GM21723 (cell line): Measurements from ENCODE around the gene ASPG.

Experiments
- ATAC-seq: cut with Tn5 transposase; IDR thresholded peaks from one replicate; pipeline ENCODE4 v1.9.1; 2021; ENCODE audit warnings: mild to moderate bottlenecking, moderate library complexity; ENCODE audit not compliant: unreplicated experiment

ASPG gene

DNA sequence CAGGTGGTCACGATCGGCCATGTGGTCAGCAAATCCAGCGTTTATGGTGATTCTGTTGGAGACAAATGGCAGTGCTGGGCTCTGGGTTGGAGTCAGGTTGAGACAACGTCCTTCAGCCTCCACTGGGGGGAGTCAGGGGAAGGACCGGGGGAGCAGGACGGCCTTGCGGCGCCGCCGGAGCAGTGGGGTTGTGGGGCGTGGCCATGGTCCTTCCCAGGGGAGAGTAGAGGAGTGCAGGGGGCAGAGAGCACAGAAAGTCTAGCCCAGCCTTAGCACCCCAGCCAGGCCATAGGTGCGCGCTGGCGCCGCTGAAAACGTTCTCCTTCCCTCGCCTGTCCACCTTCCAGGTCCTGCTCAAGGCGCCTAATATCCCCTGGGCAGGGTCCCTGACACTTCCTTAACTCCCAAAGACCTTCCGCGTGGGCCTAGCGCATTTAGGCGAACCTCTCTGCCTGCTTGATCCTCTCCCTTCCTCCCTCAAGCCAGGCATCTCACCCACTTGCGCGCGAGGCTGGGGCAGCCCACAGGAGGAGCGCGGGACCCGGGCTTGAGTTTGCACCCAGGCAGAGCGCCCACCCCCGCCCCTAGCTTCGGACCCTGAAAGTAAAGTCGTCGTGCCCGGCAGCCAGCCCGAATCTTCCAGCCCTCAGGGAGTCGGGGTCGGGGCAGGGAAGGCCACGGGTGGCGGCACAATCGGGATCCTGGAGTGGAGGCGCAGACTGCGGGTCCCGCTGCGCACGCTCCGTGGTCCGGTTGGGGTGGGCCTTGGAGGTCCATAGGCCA, 49.8 kb downstream of the ASPG start:
- ATAC-seq, result no peak

DNA sequence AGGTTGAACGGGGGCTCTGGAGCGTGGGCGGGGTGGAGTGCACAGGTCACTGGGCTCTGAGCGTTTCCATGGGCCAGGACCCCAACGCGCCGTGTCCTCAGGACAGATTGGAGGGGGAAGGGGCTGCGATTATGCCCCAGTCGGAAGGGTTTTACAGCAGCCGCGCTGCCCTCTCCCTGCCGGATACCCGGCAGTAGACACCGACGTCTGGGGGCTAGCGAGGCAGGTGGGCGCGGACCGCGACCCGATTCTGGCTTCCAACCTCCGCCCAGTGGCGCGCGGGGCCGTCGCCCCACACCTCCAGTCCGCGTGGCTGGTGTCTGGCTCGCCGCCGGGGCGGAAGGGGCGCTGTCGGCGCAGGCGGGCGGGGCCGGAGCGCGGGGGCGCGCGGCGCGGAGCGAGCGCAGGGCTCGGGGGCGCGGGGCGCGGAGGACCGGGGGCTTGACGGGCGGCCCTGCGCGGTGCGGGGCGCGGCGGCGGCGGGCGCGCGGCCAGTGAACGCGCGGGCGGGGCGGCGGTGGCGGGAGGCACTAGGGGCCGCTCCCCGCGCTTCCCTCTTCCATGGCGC, 50.5 kb downstream of the ASPG start:
- ATAC-seq, result no peak

- ATAC-seq, result no peak
These were observed 51.2 kb downstream of the ASPG start for GRCh38 chr14:104136472-104137296.

DNA sequence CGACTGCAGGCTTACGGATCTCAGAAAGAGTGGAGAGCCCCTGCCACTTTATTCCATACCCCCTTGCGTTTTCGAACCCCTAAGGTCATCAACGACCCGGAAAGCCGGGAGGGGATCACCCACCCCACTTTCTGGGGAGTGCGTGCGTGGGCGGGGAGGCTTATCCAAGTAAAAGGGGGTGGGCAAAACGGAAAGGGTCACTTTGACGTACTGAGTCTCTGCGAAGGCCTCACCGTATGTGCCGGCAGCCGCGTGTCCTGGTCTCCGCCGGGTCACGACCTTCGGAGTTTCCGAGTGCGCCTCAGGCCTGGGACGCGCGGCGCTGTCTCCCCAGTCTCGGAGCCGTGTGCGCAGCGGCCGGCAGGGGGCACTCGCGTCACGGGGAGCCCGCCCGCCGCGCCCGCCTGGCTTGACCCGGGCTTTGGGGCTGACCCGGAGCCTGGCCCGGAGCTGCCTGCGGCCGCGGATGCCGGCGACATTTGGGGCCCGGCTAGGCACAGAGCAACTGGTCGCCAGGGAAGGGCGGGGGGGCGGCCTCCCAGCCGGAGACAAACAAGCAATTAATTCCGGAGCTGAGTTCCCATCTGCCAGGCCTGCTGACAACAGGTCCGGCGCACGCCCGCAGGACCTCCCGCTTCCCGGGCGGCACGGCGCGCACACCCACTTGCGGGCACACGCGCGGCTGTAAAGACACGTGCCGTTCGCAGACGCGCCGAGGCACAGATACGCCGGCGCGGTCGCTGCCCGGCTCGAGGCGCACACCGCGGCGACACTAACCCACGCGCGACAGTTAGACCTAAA, 52.0 kb downstream of the ASPG start:
- ATAC-seq, result no peak

DNA sequence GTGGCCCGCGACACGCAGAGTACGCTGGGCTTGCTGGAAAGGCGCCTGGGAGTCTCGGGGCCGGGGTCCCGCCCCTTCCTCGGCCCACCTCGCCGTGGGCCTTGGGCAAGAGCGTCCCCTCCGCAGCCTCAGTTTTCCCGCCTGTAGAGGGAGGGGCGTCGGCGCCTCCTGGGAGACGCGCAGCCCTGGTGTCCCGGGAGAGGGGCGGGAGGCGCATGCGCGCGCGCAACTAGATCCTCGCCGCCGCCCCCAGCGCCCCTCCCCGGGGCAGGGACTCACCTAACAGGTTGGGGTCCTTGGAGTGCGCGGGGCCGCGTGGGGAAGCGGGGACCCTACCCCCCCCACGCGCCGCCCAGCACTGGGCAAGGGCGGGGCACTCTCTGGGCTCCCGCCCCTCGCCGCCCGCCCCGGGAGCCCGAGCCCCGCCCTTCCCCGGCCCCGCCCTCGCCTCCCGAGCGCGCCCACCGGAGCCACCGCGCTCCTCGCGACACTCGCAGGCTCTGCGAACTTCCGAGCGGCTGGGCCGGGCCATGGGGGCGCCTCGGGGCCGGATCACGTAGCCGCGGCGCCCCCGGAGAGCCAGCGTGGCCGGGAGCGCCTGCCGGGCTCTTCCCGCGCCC, 52.7 kb downstream of the ASPG start, which contains the start of gene KIF26A:
KIF26A (plus strand) TSS at position 490 of the 620 bp plus-strand sequence. CDS start 136 bp downstream, outside the sequence.
- no peak for ATAC-seq

DNA sequence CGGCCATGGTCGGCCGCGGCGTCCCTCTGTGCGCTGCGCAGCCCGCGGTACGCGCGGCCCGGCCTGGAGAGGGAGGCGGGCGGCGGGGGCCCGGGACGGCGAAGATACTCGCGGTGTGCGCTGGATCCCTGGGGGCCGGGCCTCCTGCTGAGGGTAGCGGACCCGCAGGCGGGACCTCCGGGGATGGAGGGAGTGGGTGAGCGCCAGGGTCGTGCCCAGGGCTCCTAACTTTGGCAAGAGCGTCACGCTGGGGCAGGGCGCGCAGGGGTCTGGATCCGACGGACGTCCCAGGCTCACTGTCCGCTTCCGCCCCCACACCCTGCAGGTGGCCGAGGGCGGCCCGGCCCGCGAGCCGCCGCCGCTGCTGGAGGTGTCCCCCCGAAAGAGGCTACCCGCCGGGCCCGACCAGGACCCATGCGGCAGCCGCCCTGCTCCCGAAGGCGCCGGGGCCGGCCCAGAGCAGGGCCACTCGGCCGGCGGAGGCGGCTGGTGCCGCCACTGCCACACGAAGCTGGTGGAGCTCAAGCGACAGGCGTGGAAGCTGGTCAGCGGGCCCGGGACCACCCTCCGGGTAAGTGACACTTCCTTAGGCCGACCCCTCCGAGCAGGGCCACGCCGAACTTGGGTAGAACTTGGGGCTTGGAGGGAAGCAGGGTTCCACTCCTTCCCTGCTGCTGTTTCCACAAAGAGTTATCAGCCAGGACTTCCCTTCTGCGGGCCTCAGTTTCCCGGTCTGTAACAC, 53.4 kb downstream of the ASPG start:
- no peak for ATAC-seq

- ATAC-seq, result no peak
These were observed 54.1 kb downstream of the ASPG start for GRCh38 chr14:104139460-104140212.

DNA sequence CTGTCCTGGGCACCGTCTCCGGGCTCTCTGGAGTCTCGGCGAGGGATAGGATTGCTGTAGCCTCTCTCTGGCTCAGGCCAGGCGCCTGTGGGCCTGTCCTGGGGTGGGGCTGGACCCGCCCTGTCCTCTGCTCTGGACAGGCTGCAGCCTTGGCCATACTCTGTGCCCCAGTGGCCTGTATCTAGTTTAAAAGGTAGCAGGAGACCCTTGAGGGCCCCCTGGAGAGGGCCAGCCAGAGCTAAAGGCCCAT, 54.6 kb downstream of the ASPG start:
- no peak for ATAC-seq

DNA sequence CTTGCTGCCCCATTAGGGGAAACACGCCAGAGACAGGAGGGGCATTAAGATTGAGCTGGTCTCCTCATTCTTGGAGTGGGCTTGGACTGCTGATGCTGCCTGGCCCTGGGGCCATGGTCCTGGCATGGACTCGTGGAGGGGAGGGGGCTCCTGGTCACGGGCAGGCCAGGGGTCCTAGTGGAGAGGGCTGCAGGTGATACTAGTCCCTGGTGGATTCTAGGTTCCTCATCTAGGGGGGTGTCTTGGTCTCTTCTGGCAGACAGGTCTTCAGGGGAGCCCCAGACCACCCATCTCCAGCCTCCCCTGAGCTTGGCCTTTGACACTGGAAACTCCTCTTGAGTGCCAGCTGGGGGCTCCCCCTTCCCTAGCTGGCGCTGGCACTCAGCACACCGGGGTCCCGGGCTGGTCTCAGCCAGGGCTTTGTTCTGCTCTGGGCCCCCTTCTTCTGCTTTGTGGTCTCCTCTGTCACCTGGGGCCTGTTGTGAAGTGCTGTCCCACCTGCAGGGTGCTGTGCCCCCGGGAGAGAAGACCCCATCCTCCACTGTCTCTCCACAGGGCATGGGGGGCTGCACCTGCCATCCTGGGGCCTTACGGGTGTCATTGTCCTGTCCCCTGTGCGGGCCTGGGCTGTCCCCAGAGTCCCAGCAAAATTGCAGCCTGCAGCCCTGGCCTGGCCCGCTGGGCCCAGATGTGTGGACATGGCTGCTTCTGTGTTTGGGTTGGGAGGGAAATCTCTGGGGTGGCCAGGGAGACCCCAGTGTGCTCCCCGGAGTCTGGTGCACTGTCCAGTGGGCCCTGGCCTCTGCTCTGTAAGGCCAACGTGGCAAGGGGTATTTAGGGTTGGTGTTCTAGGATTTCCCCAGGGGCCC, 55.2 kb downstream of the ASPG start:
- no peak for ATAC-seq

DNA sequence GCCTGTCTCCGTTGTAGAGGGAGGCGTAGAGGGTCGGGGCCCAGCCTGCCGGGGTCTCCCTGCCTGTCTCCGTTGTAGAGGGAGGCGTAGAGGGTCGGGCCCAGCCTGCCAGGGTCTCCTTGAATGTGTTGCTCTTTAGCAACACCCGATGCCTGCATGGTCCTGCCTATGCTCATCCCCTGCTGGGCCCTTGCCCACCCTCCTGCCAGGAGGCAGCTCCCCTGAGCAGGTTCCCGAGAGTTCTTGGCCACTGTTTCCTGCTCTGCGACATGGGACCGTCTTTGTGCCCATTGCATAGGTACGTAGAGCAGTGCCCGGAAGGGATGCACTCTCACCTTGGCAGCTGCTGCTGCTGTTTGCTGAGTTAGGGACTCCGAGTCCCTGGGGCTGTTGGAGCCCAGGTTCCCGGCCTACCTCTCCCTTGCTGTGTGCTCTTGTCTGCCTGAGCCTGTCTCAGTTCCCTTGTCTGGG, 56.2 kb downstream of the ASPG start:
- ATAC-seq, result no peak

- no peak for ATAC-seq
These were observed 56.8 kb downstream of the ASPG start for GRCh38 chr14:104142136-104142945.

- no peak for ATAC-seq
These were observed 57.5 kb downstream of the ASPG start for GRCh38 chr14:104142946-104143470.

GRCh38 chr14:104143521-104144452, 58.3 kb downstream of the ASPG start:
- ATAC-seq, result no peak

- ATAC-seq, result no peak
These were observed 58.9 kb downstream of the ASPG start for GRCh38 chr14:104144453-104144790.

- ATAC-seq, result no peak
These were observed 59.7 kb downstream of the ASPG start for GRCh38 chr14:104144911-104145825.
